ENCODE measurements around the gene ANKS3. TPM values are rescaled to one million over a fixed set of nuclear protein-coding genes. Genes with fewer than 3 reads are reported as not detected.

Gene ANKS3
- total RNA-seq, 1 donor: 39.4 TPM

- no peak for TF ChIP-seq CTCF (IDR thresholded peaks at IDR 0.05; ENCODE audit: extremely low read depth, low read depth, low read length)
- H3K4me2 ChIP-seq (ENCODE audit: insufficient read depth, low read length): no peak overlapping the region
- H2AFZ ChIP-seq (ENCODE audit: low read length): no peak overlapping the region
- no peaks in the 10 kb centered on the region for H3K36me3 ChIP-seq (ENCODE audit: insufficient read depth, low read length)
- H4K20me1 ChIP-seq (ENCODE audit: insufficient read depth, low read length): no peaks in the 10 kb centered on the region
- DNase-seq (ENCODE audit: insufficient read length, low spot score, missing footprints): peak; percentile 23
- H3K27ac ChIP-seq (ENCODE audit: low read depth, low read length): no peak overlapping the region
- peaks cover 4% of the 10 kb centered on the region for H3K79me2 ChIP-seq (ENCODE audit: insufficient read depth, low read length)
- H3K9me3 ChIP-seq (ENCODE audit: low read depth, low read length): no peaks in the 10 kb centered on the region
- no peaks in the 10 kb centered on the region for H3K27me3 ChIP-seq (ENCODE audit: insufficient read depth, low read length)
- H3K4me3 ChIP-seq (ENCODE audit: insufficient read depth, low read length): no peak overlapping the region
- H3K4me1 ChIP-seq (ENCODE audit: insufficient read depth, low read length): peaks cover 12% of the 10 kb centered on the region
These were observed 37.6 kb upstream of the ANKS3 start for GRCh38 chr16:4771646-4772045.

GRCh38 chr16:4769306-4769638, 35.2 kb upstream of the ANKS3 start:
- Histone ChIP-seq H3K4me3 (ENCODE audit: insufficient read depth, low read length) (peak overlapping the region; percentile 78), H3K4me1 (ENCODE audit: insufficient read depth, low read length) (peaks cover 20% of the 10 kb centered on the region), H3K9me3 (ENCODE audit: low read depth, low read length) (no peaks in the 10 kb centered on the region), H3K36me3 (ENCODE audit: insufficient read depth, low read length) (peaks cover 7% of the 10 kb centered on the region), H3K4me2 (ENCODE audit: insufficient read depth, low read length) (peak overlapping the region; percentile 99), H3K27me3 (ENCODE audit: insufficient read depth, low read length) (no peaks in the 10 kb centered on the region), H4K20me1 (ENCODE audit: insufficient read depth, low read length) (no peaks in the 10 kb centered on the region), H3K27ac (ENCODE audit: low read depth, low read length) (no peak overlapping the region), H2AFZ (ENCODE audit: low read length) (peak overlapping the region; percentile 93), H3K79me2 (ENCODE audit: insufficient read depth, low read length) (peaks cover 24% of the 10 kb centered on the region)
- no peak for TF ChIP-seq CTCF (IDR thresholded peaks at IDR 0.05; ENCODE audit: extremely low read depth, low read depth, low read length)
- DNase-seq (ENCODE audit: insufficient read length, low spot score, missing footprints): peak; percentile 34

GRCh38 chr16:4768549-4769305, 34.7 kb upstream of the ANKS3 start:
- H4K20me1 ChIP-seq (ENCODE audit: insufficient read depth, low read length): peaks cover 3% of the 10 kb centered on the region
- H3K36me3 ChIP-seq (ENCODE audit: insufficient read depth, low read length): peaks cover 11% of the 10 kb centered on the region
- no peak for TF ChIP-seq CTCF (IDR thresholded peaks at IDR 0.05; ENCODE audit: extremely low read depth, low read depth, low read length)
- H3K4me1 ChIP-seq (ENCODE audit: insufficient read depth, low read length): peaks cover 20% of the 10 kb centered on the region
- DNase-seq (ENCODE audit: insufficient read length, low spot score, missing footprints): peak; percentile 99
- H3K4me3 ChIP-seq (ENCODE audit: insufficient read depth, low read length): peak overlapping the region; percentile 78
- H2AFZ ChIP-seq (ENCODE audit: low read length): peak overlapping the region; percentile 97
- H3K9me3 ChIP-seq (ENCODE audit: low read depth, low read length): no peaks in the 10 kb centered on the region
- H3K27me3 ChIP-seq (ENCODE audit: insufficient read depth, low read length): no peaks in the 10 kb centered on the region
- peak overlapping the region; percentile 99 for H3K4me2 ChIP-seq (ENCODE audit: insufficient read depth, low read length)
- peaks cover 28% of the 10 kb centered on the region for H3K79me2 ChIP-seq (ENCODE audit: insufficient read depth, low read length)
- peak overlapping the region; percentile 89 for H3K27ac ChIP-seq (ENCODE audit: low read depth, low read length)

- peak overlapping the region; percentile 89 for H3K27ac ChIP-seq (ENCODE audit: low read depth, low read length)
- no peaks in the 10 kb centered on the region for H3K27me3 ChIP-seq (ENCODE audit: insufficient read depth, low read length)
- H3K79me2 ChIP-seq (ENCODE audit: insufficient read depth, low read length): peaks cover 32% of the 10 kb centered on the region
- H3K36me3 ChIP-seq (ENCODE audit: insufficient read depth, low read length): peaks cover 17% of the 10 kb centered on the region
- peak overlapping the region; percentile 99 for H3K4me2 ChIP-seq (ENCODE audit: insufficient read depth, low read length)
- no peak for TF ChIP-seq CTCF (IDR thresholded peaks at IDR 0.05; ENCODE audit: extremely low read depth, low read depth, low read length)
- peak overlapping the region; percentile 78 for H3K4me3 ChIP-seq (ENCODE audit: insufficient read depth, low read length)
- peaks cover 20% of the 10 kb centered on the region for H3K4me1 ChIP-seq (ENCODE audit: insufficient read depth, low read length)
- DNase-seq (ENCODE audit: insufficient read length, low spot score, missing footprints): no peak
- H3K9me3 ChIP-seq (ENCODE audit: low read depth, low read length): no peaks in the 10 kb centered on the region
- H4K20me1 ChIP-seq (ENCODE audit: insufficient read depth, low read length): peaks cover 4% of the 10 kb centered on the region
- H2AFZ ChIP-seq (ENCODE audit: low read length): peak overlapping the region; percentile 97
These were observed 33.9 kb upstream of the ANKS3 start for GRCh38 chr16:4767872-4768548.
